Measurements from ENCODE around the gene CACFD1.

The CACFD1 gene

DNA sequence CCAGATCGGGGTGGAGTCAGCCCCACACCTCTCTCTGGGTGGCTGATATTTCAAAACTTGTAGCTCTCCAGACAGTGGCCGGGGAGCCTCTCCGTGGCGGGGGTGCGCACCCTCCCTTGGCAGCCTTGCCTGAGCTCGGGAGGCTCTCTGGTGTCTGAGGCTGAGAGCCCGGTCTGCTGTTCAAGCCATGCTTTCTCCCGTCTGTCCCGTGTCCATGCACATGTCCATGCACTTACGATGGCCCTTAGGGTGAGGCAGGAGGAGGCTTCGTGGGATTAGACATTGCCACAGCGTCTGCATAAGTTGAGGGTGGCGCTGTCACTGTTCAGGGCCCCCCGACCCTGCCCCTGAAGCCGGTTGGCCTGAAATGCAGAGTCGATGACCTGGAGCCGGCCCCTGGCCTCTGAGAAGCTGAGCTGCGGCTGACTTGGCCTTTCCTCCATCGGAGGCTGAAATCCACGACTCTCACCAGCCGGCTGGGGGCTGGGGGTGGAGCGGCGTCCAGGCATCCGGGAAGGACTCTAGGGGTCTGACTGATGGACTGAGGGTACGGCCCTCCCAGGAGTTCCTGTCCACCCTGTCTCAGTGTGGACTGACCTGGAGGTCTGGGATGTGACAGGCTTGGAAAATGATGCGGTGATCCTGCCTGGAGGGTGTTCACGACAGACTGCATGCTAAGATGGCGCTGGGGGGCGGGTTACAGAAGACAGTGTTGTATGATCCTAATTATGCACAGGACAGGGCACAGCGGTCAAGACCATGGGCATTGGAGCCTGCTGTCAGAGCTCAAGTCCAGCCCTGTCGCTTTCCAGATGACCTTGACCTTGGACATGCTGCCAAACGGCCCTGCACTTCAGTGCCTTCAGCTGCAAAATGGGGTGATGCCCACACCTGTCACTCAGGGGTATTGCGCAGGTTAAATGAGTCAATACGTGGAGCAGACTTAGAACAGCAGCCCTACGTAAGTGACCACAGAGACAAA is 37.4 kb downstream of the CACFD1 start:
- TF ChIP-seq, protein P1, sequence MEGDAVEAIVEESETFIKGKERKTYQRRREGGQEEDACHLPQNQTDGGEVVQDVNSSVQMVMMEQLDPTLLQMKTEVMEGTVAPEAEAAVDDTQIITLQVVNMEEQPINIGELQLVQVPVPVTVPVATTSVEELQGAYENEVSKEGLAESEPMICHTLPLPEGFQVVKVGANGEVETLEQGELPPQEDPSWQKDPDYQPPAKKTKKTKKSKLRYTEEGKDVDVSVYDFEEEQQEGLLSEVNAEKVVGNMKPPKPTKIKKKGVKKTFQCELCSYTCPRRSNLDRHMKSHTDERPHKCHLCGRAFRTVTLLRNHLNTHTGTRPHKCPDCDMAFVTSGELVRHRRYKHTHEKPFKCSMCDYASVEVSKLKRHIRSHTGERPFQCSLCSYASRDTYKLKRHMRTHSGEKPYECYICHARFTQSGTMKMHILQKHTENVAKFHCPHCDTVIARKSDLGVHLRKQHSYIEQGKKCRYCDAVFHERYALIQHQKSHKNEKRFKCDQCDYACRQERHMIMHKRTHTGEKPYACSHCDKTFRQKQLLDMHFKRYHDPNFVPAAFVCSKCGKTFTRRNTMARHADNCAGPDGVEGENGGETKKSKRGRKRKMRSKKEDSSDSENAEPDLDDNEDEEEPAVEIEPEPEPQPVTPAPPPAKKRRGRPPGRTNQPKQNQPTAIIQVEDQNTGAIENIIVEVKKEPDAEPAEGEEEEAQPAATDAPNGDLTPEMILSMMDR (IDR thresholded peaks at IDR 0.05; ENCODE audit: extremely low read depth, insufficient read depth, missing control alignments), result no peak
- in situ Hi-C loops (cut with MboI; ENCODE audit: low pct_unique_long_range_greater_than_20kb, low sequenced_read_pairs, unreplicated experiment), result no loop called here
- no peak for DNase-seq (ENCODE audit: low spot score)

DNA sequence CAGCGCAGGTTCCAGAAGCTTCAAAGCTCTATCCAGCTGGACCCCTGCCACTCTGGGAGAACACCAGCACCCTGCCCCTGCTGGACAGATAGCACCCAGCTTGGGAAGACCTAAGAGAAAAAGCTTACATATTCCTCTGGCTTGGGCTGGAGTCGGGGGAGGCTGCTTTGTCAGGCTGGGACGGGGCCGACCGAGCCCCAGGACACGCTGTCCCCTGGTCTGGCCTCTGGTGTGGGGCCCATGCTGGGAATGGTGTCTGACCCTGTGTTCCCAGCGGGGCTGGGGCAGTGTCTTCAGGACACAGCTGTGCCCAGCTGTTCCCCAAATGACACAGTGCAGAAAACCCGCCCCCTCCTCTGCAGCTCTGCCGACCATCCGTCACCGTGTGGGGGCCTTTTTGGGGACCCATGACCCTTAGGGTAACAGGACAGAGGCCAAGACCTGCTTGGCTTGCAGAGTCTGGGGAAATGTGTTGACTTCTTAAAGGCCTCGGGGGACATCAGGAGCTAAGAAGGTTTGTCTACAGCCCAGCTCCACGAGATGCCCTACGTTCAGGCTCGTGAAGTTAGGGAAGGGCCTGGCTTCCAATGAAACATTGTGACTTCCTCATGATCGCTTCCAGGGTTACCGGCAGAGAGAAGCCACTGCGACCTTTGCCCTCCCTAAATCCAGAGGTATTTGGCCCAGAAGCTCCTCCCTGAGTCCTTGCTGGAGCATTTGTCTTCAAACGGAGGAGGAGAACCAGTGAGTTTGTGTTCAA is 39.5 kb downstream of the CACFD1 start:
- in situ Hi-C loops (cut with MboI; ENCODE audit: low pct_unique_long_range_greater_than_20kb, low sequenced_read_pairs, unreplicated experiment), result no loop called here
- TF ChIP-seq, protein P1 (IDR thresholded peaks at IDR 0.05; ENCODE audit: extremely low read depth, insufficient read depth, missing control alignments), result no peak
- no peak for DNase-seq (ENCODE audit: low spot score)

DNA sequence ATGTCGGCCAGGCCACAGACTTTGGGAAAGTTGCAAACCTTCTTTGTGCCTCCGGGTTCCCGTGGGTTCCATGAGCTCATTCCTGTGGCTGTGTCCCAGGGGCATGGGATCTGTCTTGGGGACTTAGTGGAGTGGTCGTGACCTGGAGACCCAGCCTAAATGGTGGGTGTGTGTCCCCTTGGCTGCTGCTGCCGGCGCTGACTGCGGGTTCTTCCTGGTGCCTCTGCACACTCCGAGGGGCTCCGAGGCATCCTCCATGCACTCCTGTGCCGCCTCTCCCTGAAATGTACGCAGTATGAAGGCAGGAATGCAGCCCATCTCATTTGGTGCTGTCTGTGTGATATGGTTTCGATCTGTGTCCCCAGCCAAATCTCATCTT is 40.1 kb downstream of the CACFD1 start:
- in situ Hi-C loops (cut with MboI; ENCODE audit: low pct_unique_long_range_greater_than_20kb, low sequenced_read_pairs, unreplicated experiment), result no loop called here
- DNase-seq (ENCODE audit: low spot score), result no peak
- TF ChIP-seq, protein P1 (IDR thresholded peaks at IDR 0.05; ENCODE audit: extremely low read depth, insufficient read depth, missing control alignments), result no peak

DNA sequence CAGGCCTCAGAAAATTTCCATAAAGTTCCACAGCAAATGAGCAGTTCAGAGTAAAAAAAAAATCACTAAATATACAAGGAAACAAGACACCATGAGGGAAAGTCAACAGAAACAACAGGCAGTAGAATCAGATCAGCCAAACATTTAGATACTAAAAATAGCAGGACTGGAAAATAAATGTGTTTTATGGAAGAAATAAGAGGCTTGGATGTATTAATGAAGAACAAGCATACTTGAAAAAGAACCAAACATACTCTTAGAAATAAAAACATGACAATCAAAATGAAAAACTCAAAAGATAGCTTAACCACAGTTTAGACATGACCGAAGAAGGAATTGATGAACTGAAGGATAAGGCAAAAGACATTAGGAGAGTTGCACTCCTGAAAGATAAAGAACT is 42.3 kb downstream of the CACFD1 start:
- TF ChIP-seq, protein P1 (IDR thresholded peaks at IDR 0.05; ENCODE audit: extremely low read depth, insufficient read depth, missing control alignments), result no peak
- no peak for DNase-seq (ENCODE audit: low spot score)
- in situ Hi-C loops (cut with MboI; ENCODE audit: low pct_unique_long_range_greater_than_20kb, low sequenced_read_pairs, unreplicated experiment), result no loop called here

DNA sequence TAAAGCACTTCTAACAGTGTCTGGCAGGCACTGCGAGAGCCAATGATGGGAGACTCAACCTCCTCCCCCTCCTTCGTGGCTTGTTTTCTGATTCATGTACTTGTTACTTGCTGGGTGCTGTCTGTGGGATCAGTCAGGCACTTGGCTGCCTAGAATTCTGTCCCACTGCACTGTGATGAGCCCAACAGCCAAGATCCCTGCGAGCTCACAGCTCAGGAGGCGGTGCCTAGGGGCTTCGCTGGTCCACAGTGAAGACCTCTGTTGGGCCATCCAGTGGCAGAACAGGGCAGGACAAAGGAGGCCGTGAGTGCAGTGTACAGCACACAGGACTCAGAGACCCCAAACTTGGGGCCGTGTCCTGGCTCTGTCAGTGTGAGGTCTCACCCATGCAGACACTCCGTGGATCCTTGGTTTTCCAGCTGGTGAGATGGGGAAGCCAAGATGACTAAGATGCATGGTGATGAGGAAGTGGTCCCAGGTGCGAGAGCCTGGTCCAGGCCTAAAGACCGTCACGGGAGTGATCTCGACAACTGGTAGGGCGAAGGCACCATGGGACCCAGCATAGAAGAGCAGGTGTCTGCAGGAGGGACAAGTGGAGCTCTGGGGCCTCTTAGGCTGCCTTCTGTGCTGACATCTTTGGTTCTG is 45.5 kb downstream of the CACFD1 start:
- DNase-seq (ENCODE audit: low spot score), result no peak
- in situ Hi-C loops (cut with MboI; ENCODE audit: low pct_unique_long_range_greater_than_20kb, low sequenced_read_pairs, unreplicated experiment), result no loop called here

More for the DNA sequence above, 45.5 kb downstream of the CACFD1 start:
- TF ChIP-seq, protein P1 (IDR thresholded peaks at IDR 0.05; ENCODE audit: extremely low read depth, insufficient read depth, missing control alignments), result no peak
